ENCODE results near the gene CFAP58.

- TF ChIP-seq POLR2A (IDR thresholded peaks at IDR 0.05) (no peak), CTCF (IDR thresholded peaks at IDR 0.05) (no peak)
Measured at GRCh38 chr10:104488439-104488832, 134.8 kb downstream of the CFAP58 start.
